Vagina (tissue), 2 donors: ENCODE measurements around the gene ALX3. TPM values are rescaled to one million over a fixed set of nuclear protein-coding genes. Genes with fewer than 3 reads are reported as not detected.
A peak's percentile ranks its signal among the peaks of the same experiment; 100 is the strongest.

Experiments
- DNase-seq, 2 donors: peaks; one replicate each; pipeline ENCODE4 v3.0.0-alpha.2; 2017; ENCODE audit errors: extremely low spot score in 2 of 2
- H3K27ac ChIP-seq: fragments of 200-600 bp; sonication (generic); one replicate; pipeline ENCODE4 v1.5.1; 2019
- H3K27me3 ChIP-seq: fragments of 200-600 bp; sonication (generic); one replicate; pipeline ENCODE4 v1.5.1; 2019
- H3K36me3 ChIP-seq, 2 donors: fragments of 200-600 bp; sonication (generic); one replicate each; pipeline ENCODE4 v1.5.1; 2017 to 2019
- H3K4me1 ChIP-seq: fragments of 200-600 bp; sonication (generic); one replicate; pipeline ENCODE4 v1.5.1; 2019
- H3K4me3 ChIP-seq, 2 donors: fragments of 200-600 bp; sonication (generic); 1 replicate in 1 of 2; 2 replicates in 1 of 2; pipeline ENCODE4 v1.5.1; 2016 to 2019
- H3K9me3 ChIP-seq: fragments of 200-600 bp; sonication (generic); one replicate; pipeline ENCODE4 v1.5.1; 2019
- POLR2A ChIP-seq, 2 donors: fragments of 450-650 bp; IDR thresholded peaks; one replicate each; pipeline ENCODE4 v1.6.1; 2017; ENCODE audit warnings: antibody characterized with exemption in 2 of 2, mild to moderate bottlenecking in 2 of 2, moderate library complexity in 2 of 2
- POLR2AphosphoS5 ChIP-seq, 2 donors: sonication (generic); formaldehyde crosslinking; IDR thresholded peaks; one replicate each; pipeline ENCODE4 v1.9.0; 2017; ENCODE audit warnings: antibody characterized with exemption in 2 of 2, mild to moderate bottlenecking in 2 of 2, low read depth in 1 of 2; ENCODE audit not compliant: insufficient read depth in 1 of 2
- intact Hi-C: fragments of 100-400 bp; cut with DNase I; formaldehyde crosslinking; loops from one replicate; pipeline ENCODE4 v1.15.1; 2023
- total RNA-seq: library from RNA; depleted of rRNA; stranded (reverse); fragments of >200 nt; gene quantifications from one replicate; pipeline ENCODE4 v1.2.3, GENCODE V29; 2016
- TF ChIP-seq, protein P1 (sequence below), 3 experiments: fragments of 450-650 bp in 2 of 3; fragments of 200-600 bp in 1 of 3; sonication (generic) in 1 of 3; IDR thresholded peaks; one replicate each; pipeline ENCODE4 v1.5.1; 2017 to 2019; ENCODE audit warnings: antibody characterized with exemption in 3 of 3, mild to moderate bottlenecking in 2 of 3, moderate library complexity in 2 of 3

The ALX3 gene
- total RNA-seq, 1 donor from 2014 or later = not detected

DNA sequence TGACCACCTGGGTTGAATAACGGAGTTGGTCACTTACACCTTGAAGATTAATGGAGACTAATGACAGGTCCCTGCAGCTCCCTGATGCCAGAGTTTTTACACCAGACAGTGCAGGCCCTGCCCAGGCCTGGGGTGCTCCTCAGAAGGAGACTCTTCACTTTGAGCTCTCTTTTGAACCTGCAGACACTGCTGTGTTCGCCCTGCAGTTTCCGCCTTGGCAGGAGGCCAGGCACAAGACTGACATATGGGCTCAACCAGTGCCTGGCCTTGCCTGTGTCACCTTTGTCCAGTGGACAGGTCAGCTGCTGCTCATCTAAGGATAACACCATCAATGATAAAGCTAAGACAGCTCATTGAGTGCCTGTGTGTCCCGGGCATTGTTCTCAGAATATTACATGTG is 30.8 kb downstream of the ALX3 start:
- TF ChIP-seq POLR2AphosphoS5 (IDR thresholded peaks at IDR 0.05; ENCODE audit: insufficient read depth in 1 of 2, low read depth in 1 of 2) = no peak
- TF ChIP-seq, protein P1, sequence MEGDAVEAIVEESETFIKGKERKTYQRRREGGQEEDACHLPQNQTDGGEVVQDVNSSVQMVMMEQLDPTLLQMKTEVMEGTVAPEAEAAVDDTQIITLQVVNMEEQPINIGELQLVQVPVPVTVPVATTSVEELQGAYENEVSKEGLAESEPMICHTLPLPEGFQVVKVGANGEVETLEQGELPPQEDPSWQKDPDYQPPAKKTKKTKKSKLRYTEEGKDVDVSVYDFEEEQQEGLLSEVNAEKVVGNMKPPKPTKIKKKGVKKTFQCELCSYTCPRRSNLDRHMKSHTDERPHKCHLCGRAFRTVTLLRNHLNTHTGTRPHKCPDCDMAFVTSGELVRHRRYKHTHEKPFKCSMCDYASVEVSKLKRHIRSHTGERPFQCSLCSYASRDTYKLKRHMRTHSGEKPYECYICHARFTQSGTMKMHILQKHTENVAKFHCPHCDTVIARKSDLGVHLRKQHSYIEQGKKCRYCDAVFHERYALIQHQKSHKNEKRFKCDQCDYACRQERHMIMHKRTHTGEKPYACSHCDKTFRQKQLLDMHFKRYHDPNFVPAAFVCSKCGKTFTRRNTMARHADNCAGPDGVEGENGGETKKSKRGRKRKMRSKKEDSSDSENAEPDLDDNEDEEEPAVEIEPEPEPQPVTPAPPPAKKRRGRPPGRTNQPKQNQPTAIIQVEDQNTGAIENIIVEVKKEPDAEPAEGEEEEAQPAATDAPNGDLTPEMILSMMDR (IDR thresholded peaks at IDR 0.05) = no peak
- TF ChIP-seq POLR2A (IDR thresholded peaks at IDR 0.05) = no peak
- Histone ChIP-seq H3K4me3 (no peak overlapping the region), H3K27me3 (no peaks in the 10 kb centered on the region), H3K9me3 (no peaks in the 10 kb centered on the region), H3K36me3 (peaks cover 0 to 63% of the 10 kb centered on the region in 2 donors), H3K4me1 (peaks cover 26% of the 10 kb centered on the region), H3K27ac (no peak overlapping the region)
- DNase-seq = peak in 1 of 2 donors; percentile 55
- intact Hi-C loops = no loop called here

DNA sequence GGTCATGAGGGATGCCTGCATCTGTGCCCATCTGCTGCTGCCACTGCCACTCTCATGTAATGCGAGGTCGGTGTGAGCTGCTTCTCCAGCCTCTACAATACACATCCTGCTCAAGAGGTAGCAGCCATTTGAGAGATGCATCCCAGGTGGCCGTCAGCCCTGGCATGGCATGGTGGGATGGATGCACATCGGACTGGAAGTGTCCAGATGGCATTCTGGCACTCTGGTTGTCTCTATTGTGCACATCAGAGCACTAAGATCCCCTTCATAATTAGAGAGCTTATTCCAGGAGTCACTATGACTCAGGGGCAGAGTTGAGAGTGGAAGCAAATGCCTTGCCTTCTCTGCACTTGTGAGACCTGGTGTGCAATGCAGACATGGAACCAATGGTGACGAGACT is 32.2 kb downstream of the ALX3 start:
- Histone ChIP-seq H3K9me3 (no peaks in the 10 kb centered on the region), H3K4me1 (peaks cover 26% of the 10 kb centered on the region), H3K27me3 (no peaks in the 10 kb centered on the region), H3K4me3 (no peak overlapping the region), H3K27ac (no peak overlapping the region), H3K36me3 (peaks cover 0 to 50% of the 10 kb centered on the region in 2 donors)
- TF ChIP-seq POLR2AphosphoS5 (IDR thresholded peaks at IDR 0.05; ENCODE audit: insufficient read depth in 1 of 2, low read depth in 1 of 2) (no peak), POLR2A (IDR thresholded peaks at IDR 0.05) (no peak)
- TF ChIP-seq, protein P1 (IDR thresholded peaks at IDR 0.05) = no peak
- intact Hi-C loops = no loop called here
- peak in 1 of 2 donors; percentile 40 for DNase-seq

DNA sequence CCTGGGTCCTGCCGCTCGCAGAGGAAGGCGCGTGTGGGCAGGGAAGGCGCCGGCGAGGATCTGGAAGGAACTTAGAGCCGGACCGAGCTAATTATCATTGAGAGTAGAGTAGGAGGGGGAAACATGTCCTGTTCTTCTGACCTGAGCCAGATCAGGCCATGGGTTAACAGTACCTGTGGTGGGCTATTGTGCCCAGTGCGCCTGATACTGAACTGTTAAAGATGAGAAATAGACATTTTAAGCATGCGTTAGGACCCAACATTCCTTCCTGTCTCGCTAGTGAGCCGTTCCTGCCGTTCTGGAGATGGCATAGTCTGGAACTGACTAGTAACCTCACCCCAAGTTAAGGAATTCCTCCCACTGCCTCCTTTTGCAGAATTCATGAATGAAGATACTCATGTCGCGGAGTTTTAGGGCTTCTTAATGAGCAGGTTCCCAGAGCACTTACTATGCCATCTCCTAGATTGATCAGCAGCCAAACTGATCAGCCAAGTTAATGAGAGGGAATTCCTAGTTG is 35.2 kb downstream of the ALX3 start:
- intact Hi-C loops = no loop called here

DNA sequence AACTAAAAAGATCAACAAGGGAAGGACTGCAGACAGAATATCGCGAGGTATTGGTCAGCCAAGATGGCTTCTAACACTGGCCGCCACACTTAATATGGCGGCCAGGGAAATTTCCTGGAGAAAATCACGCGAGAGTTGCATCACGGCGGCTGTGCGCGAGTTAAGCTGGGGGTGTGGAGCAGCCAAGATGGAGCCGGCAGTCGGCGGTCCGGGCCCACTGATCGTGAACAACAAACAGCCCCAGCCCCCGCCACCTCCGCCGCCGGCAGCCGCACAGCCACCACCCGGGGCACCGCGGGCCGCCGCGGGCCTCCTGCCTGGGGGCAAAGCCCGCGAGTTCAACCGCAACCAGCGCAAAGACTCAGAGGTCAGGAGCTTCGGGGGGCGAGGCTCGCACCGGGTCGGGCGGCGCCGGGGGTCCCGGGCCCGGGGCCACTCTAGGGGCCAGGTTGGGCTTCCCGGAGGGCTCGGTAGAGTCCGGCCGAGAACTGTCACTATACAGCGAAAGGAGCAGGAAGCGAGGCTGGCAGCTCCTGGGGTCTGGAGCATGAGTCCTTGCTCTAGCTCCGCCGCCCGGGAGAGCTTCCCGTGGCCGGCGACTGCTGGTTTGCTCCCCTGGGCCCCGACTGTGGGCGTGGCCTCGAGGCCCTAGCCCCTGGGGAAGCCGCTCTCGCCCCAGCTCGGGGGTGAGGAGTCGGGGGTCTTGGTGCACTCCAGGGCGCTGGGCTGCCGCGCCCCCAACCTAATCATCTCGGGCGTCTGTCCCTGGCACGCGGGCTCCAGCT is 35.8 kb downstream of the ALX3 start, which contains the start of gene STRIP1:
TSS of gene STRIP1 (plus strand) at position 174 of the 785 bp plus-strand sequence. CDS start at position 188, 14 bp downstream.
- intact Hi-C loops = no loop called here

More for the DNA sequence above, 35.2 kb downstream of the ALX3 start:
- Histone ChIP-seq H3K9me3 (no peaks in the 10 kb centered on the region), H3K4me1 (peaks cover 26% of the 10 kb centered on the region), H3K27ac (peak overlapping the region; percentile 95), H3K4me3 (peak overlapping the region; percentile 71 to 98), H3K36me3 (peaks cover 0 to 21% of the 10 kb centered on the region in 2 donors), H3K27me3 (no peaks in the 10 kb centered on the region)
- TF ChIP-seq POLR2A (IDR thresholded peaks at IDR 0.05) (no peak), POLR2AphosphoS5 (IDR thresholded peaks at IDR 0.05; ENCODE audit: insufficient read depth in 1 of 2, low read depth in 1 of 2) (no peak)
- TF ChIP-seq, protein P1 (IDR thresholded peaks at IDR 0.05) = no peak
- DNase-seq = no peak

More for the DNA sequence above, 35.8 kb downstream of the ALX3 start, which contains the start of gene STRIP1:
- Histone ChIP-seq H3K4me1 (peaks cover 26% of the 10 kb centered on the region), H3K27ac (peak within 1 kb of the TSS; percentile 95), H3K27me3 (no peaks in the 10 kb centered on the region), H3K9me3 (no peaks in the 10 kb centered on the region), H3K36me3 (peaks cover 0 to 16% of the 10 kb centered on the region in 2 donors), H3K4me3 (peak within 1 kb of the TSS; percentile 71 to 98)
- DNase-seq = peak in 1 of 2 donors; percentile 96
- TF ChIP-seq POLR2A (IDR thresholded peaks at IDR 0.05) (peak in 1 of 2 donors; percentile 37), POLR2AphosphoS5 (IDR thresholded peaks at IDR 0.05; ENCODE audit: insufficient read depth in 1 of 2, low read depth in 1 of 2) (peak; percentile 70 to 94)
- TF ChIP-seq, protein P1 (IDR thresholded peaks at IDR 0.05) = peak in 1 of 3 experiments; percentile 20
